Liver (tissue), 3 donors: ENCODE results near the gene ROPN1.

Experiments used
- ATF3 ChIP-seq: IDR thresholded peaks from 2 replicates; pipeline ENCODE4 v1.6.1; 2016; ENCODE audit warnings: antibody characterized with exemption
- CTCF ChIP-seq: fragments of 150-350 bp; IDR thresholded peaks from 2 replicates; pipeline ENCODE4 v1.5.1; 2017; ENCODE audit warnings: improper control_type of control experiment, low read depth, low read length; ENCODE audit not compliant: missing input control
- EGR1 ChIP-seq, 2 donors: IDR thresholded peaks; 2 replicates each; pipeline ENCODE4 v1.6.1; 2016 to 2018; ENCODE audit warnings: antibody characterized with exemption in 2 of 2, low read depth in 2 of 2
- FOXA1 ChIP-seq: IDR thresholded peaks from 2 replicates; pipeline ENCODE4 v1.6.1; 2016; ENCODE audit warnings: antibody characterized with exemption
- HNF4A ChIP-seq, 2 donors: conservative IDR thresholded peaks; 2 replicates each; pipeline ENCODE4 v1.6.1; 2016; ENCODE audit warnings: antibody characterized with exemption in 2 of 2, mild to moderate bottlenecking in 2 of 2
- JUND ChIP-seq, 2 donors: IDR thresholded peaks; 2 replicates each; pipeline ENCODE4 v1.6.1; 2016; ENCODE audit warnings: antibody characterized with exemption in 2 of 2
- RAD21 ChIP-seq, 2 donors: IDR thresholded peaks; 2 replicates each; pipeline ENCODE4 v1.6.1; 2016; ENCODE audit warnings: antibody characterized with exemption in 2 of 2, mild to moderate bottlenecking in 2 of 2
- SP1 ChIP-seq: IDR thresholded peaks from 2 replicates; pipeline ENCODE4 v1.6.1; 2018; ENCODE audit warnings: antibody characterized with exemption, mild to moderate bottlenecking
- YY1 ChIP-seq: IDR thresholded peaks from 2 replicates; pipeline ENCODE4 v1.6.1; 2016; ENCODE audit warnings: antibody characterized with exemption, mild to moderate bottlenecking
- TF ChIP-seq, protein P1 (sequence below): IDR thresholded peaks from 2 replicates; pipeline ENCODE4 v1.6.1; 2016; ENCODE audit warnings: antibody characterized with exemption, mild to moderate bottlenecking
- donor health status: healthy.
- donor health status: healthy.

GRCh38 chr3:123949641-123950040, 42.3 kb downstream of the ROPN1 start:
- TF ChIP-seq CTCF, result no peak
- TF ChIP-seq EGR1 (IDR thresholded peaks at IDR 0.05; ENCODE audit: low read depth in 2 of 2), result no peak
- no peak for TF ChIP-seq RAD21 (IDR thresholded peaks at IDR 0.05)
- TF ChIP-seq ATF3, result no peak
- no peak for TF ChIP-seq HNF4A (conservative IDR thresholded peaks at IDR 0.05)
- TF ChIP-seq, protein P1, sequence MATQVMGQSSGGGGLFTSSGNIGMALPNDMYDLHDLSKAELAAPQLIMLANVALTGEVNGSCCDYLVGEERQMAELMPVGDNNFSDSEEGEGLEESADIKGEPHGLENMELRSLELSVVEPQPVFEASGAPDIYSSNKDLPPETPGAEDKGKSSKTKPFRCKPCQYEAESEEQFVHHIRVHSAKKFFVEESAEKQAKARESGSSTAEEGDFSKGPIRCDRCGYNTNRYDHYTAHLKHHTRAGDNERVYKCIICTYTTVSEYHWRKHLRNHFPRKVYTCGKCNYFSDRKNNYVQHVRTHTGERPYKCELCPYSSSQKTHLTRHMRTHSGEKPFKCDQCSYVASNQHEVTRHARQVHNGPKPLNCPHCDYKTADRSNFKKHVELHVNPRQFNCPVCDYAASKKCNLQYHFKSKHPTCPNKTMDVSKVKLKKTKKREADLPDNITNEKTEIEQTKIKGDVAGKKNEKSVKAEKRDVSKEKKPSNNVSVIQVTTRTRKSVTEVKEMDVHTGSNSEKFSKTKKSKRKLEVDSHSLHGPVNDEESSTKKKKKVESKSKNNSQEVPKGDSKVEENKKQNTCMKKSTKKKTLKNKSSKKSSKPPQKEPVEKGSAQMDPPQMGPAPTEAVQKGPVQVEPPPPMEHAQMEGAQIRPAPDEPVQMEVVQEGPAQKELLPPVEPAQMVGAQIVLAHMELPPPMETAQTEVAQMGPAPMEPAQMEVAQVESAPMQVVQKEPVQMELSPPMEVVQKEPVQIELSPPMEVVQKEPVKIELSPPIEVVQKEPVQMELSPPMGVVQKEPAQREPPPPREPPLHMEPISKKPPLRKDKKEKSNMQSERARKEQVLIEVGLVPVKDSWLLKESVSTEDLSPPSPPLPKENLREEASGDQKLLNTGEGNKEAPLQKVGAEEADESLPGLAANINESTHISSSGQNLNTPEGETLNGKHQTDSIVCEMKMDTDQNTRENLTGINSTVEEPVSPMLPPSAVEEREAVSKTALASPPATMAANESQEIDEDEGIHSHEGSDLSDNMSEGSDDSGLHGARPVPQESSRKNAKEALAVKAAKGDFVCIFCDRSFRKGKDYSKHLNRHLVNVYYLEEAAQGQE, result no peak
- no peak for TF ChIP-seq FOXA1
- TF ChIP-seq SP1, result no peak
- no peak for TF ChIP-seq YY1
- no peak for TF ChIP-seq JUND (IDR thresholded peaks at IDR 0.05)
